SK-N-SH (cell line): ENCODE results near the gene RNASE8.

Experiments
- CTCF ChIP-seq: fragments of 200-600 bp; sonication (generic); IDR thresholded peaks from 2 replicates; pipeline ENCODE4 v1.6.1; 2017; ENCODE audit warnings: antibody characterized with exemption, mild to moderate bottlenecking, moderate library complexity
- EZH2phosphoT487 ChIP-seq: fragments of 200-600 bp; sonication (generic); IDR thresholded peaks from 2 replicates; pipeline ENCODE4 v1.6.1; 2017; ENCODE audit warnings: low read depth, mixed run types, mild to moderate bottlenecking, antibody characterized with exemption, moderate library complexity, borderline replicate concordance
- TF ChIP-seq, protein P1 (sequence below): IDR thresholded peaks from 2 replicates; pipeline ENCODE4 v1.4.0; 2012; ENCODE audit warnings: low read depth

- TF ChIP-seq, protein P1, sequence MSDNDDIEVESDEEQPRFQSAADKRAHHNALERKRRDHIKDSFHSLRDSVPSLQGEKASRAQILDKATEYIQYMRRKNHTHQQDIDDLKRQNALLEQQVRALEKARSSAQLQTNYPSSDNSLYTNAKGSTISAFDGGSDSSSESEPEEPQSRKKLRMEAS: no peak; the same call in 1 of the 2 replicates
- no peak for TF ChIP-seq CTCF
- TF ChIP-seq EZH2phosphoT487: no peak
Observed at GRCh38 chr14:21070083-21070609, 12.5 kb downstream of the RNASE8 start, which contains the start of gene ARHGEF40.
